Measurements from ENCODE around the gene SS18L1. TPM values are rescaled to one million over a fixed set of nuclear protein-coding genes. Genes with fewer than 3 reads are reported as not detected.

SS18L1 gene
- polyA plus RNA-seq, 5 donors = 19.2 to 26.8 (median 23.8) TPM

- DNase-seq = no peak
Measured at GRCh38 chr20:62168890-62169435, 25.4 kb downstream of the SS18L1 start.

DNA sequence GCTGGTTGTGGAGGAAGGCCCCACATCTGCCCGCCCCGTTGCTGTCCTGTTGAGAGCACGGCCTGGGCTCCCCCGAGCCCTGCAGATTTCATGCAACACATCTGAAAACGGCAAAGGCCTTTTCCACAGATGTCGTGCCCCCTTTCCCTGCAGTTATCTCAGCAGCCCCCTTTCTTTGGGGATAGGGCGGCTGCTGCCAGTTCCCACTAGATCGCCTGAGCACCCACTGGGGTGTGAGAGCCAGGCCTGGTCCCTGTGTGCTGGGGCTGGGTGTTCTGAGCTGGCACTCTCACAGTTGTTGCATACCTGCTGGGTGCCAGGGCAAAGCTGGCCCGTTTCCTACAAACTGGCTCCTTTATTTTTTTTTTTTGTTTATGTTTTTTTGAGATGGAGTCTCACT, 27.0 kb downstream of the SS18L1 start:
- no peak for DNase-seq

DNA sequence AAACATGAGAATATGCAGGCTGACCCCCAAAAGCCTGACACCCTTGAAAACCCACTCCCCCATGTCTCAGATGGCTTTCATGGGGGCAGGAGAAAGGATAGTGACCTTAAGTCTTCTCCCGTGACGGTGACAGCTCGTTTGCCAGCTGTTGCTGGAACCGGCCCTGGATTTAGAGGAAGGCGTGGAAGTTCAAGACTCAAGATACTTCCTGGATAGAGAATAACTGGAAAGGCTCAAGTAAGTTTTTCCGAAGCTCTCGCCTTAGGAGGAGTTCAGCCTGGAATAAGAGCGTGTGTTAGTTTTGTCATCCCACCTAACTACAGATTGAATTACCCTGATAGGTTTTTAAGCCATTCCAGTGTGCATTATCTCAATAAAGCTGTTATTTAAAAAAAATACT, 27.7 kb downstream of the SS18L1 start:
- DNase-seq = no peak

- DNase-seq = no peak
Measured at GRCh38 chr20:62172666-62173065, 29.1 kb downstream of the SS18L1 start.

GRCh38 chr20:62174021-62174804, 30.6 kb downstream of the SS18L1 start:
- no peak for DNase-seq

- no peak for DNase-seq
Measured at GRCh38 chr20:62174870-62175624, 31.5 kb downstream of the SS18L1 start.

GRCh38 chr20:62175711-62176110, 32.1 kb downstream of the SS18L1 start:
- DNase-seq = no peak

- DNase-seq = no peak
Measured at GRCh38 chr20:62176866-62177265, 33.3 kb downstream of the SS18L1 start.

- DNase-seq = no peak
Measured at GRCh38 chr20:62177307-62177706, 33.7 kb downstream of the SS18L1 start.

GRCh38 chr20:62178316-62179161, 35.0 kb downstream of the SS18L1 start:
- no peak for DNase-seq

DNA sequence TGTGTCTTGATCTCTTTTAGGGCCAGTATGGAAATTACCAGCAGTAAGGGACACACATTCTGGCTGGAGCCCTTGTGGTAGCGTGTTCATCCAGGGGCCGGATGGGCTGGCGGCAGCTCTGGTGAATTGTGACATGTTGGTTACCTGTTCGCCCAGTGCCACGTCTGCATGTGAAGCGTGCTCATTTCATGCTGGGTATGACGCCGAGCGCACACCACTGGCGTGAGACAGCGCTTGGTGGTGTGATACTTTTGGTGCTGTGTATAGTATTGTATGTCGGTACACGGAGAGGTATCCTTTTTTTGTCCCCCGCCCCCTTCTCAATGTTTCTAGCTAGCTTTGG, 35.6 kb downstream of the SS18L1 start:
- DNase-seq = no peak

DNA sequence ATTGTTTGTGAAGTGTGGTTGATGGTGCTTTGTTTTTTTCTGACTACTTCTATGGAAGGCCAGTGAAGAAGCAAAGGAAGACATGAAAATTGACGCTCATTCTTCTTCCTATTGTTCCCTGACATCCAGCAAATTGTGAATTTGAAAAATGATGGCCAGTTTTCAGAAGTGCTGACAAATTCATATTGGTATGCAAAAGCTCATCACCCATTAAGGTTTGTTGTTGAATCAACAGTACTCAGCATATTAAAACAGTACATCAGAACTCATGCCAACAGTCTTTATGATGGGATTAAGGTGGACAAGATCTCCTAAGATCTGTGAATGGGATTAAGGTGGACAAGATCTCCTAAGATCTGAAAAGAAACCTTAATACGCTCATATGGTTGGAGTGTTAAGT, 38.2 kb downstream of the SS18L1 start:
- no peak for DNase-seq

DNA sequence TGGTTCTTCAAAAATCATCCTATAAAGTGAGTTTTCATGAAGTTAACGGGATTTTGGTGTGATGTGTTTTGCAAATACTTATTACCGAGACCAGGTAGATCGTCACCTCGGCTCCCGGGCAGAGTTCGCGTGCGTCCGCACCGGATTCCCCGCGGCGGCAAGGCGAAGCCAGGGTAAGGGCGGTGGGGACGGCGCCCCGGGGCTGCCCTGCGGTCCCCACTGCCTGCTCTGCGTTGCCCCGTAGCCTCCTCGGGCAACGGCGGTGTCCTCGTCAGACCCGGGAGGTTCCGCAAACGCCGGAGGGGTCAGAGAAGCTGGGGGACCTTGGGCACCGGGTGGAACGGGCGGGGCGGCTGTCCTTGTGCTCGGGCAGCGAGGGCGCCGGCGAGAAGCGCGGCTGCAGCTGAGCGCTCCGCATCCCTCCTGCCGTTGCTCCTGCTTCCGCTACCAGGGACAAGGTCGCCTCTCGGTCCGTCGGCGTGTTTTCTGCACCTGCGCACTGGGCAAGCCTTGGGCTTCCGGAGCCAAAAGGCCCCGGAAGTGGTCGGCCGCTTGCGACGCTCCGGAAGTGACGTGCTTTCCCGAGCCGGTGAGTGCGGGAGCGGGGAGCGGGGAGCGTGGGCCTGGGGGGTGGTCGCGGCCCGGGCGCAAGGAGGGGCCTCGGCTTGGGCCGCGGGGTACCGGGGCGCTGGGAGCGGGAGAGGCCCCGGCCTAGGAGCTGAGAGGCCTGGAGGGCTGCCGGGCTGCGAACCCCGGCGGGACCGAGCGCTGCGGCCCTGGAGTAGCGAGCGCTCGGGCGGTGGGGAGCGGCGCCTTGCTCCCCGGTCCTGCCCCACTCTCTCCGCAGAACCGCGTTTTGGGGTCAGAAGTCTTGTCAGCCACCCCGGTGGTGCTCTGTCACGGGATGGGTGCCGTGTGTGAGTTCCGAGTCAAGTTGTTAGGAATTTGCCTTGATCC, 39.2 kb downstream of the SS18L1 start, which contains the start of gene MTG2:
Gene MTG2, plus strand, starts transcription at position 560 of the 957 bp plus-strand sequence. CDS start 10,393 bp downstream, outside the sequence.
- DNase-seq = peak; percentile 92 to 94

GRCh38 chr20:62183426-62184142, 40.0 kb downstream of the SS18L1 start:
- DNase-seq = no peak

DNA sequence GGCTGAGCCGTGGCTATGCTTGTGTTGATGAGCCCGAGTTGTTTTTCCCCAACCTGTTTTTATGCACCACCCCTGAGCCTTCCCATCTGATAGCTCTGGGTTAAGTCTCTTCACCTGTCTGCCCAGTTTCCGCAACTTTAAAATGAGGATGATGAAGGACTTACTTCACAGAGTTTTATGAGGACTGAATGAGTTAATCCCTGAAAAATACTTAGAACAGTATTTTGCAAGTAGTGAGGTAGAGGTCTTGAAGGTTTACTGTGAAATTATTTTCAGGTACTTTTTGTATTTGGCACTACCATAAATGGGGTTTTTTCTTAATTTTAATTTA, 42.5 kb downstream of the SS18L1 start:
- no peak for DNase-seq

GRCh38 chr20:62186887-62187866, 43.6 kb downstream of the SS18L1 start:
- no peak for DNase-seq

- no peak for DNase-seq
Measured at GRCh38 chr20:62190639-62191411, 47.3 kb downstream of the SS18L1 start.
